GM21786 (cell line): ENCODE measurements around the gene PDZD2.

ENCODE experiments used
- ATAC-seq: cut with Tn5 transposase; IDR thresholded peaks from one replicate; pipeline ENCODE4 v1.9.1; 2021; ENCODE audit not compliant: unreplicated experiment

PDZD2 gene

DNA sequence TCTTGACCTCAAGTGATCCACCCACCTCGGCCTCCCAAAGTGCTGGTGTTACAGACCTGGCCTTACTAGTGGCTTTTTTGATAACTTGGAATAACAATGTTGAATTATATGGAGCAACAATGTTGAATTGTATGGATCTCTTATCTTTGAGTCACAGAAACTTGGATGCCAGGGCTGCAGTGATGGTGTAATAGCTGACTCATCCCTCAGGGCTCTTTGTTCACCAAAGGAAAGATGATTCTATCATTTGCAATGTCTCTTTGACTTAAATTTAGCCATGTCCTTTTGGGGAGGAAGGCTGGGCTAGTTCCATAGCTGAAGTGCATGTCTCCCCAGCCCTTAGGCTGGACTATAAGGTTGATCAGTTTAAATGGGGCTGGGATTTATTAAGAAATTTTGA, 172.3 kb downstream of the PDZD2 start:
- ATAC-seq = no peak

DNA sequence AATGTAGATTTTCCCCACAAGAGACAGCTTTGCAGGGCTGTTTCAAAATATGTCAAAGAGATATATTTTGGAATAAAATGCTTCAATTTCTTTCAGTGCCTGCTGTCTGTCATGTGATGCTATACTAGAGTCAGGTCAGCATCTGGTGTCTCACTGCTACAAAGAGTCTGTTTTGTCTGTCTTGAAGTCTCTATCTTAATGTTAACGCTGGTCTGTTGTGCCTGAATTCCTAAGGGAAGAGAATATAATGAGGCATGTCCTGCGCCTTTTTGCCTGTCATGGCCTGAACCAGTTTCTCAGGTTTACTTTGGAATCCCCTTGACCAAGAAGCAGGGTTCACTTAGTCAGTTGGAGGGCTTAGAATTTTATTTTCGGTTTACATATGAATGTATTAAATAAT, 176.4 kb downstream of the PDZD2 start:
- no peak for ATAC-seq

DNA sequence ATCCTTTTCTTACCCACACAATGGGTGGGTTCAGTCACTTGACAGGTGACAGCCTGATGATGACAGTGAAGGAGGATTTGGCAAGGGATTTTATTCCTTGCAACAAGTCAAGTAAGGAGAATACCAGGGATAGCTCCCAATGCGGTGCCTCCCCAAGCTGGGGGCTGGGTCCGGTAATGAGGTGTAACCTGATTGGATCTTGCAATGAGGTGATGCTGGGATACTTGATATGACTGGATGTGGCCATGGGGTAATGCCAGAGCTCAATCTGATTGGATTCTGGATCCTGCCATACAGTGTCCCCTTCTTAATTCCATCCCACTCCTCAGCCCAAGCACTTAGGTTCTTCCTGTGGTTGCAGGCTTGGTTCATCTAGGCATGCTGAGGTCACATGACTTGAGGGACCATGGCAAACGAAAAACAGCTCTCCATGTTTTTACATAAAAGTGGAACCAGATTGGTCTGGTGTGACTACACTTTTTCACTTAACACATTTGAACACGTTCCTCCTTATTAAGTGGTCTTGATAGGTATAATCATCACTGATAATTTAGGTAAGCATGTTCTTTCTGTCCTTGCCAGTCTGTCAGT, 181.1 kb downstream of the PDZD2 start:
- no peak for ATAC-seq

- ATAC-seq = no peak
These were observed 184.5 kb downstream of the PDZD2 start for GRCh38 chr5:31823472-31823871.

GRCh38 chr5:31824869-31825517, 186.1 kb downstream of the PDZD2 start:
- no peak for ATAC-seq

- no peak for ATAC-seq
These were observed 186.7 kb downstream of the PDZD2 start for GRCh38 chr5:31825518-31826068.

GRCh38 chr5:31827867-31828266, 188.9 kb downstream of the PDZD2 start:
- no peak for ATAC-seq

DNA sequence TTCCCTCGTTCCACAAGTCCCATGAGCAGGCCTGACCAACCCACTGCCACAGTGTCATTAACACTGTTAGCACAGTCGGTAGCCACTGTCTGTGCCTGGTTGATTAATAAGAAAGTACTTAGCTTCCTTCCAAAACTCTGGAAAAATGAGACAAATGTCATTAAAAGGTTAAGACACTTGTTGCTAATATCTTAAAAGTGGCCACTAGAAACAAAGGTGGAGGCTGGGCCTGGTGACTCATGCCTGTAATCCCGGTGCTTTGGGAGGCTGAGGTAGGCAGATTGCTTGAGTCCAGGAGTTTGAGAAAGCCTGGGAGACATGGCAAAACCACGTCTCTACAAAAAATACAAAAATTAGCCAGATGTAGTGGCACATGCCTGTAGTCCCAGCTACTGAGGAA, 194.0 kb downstream of the PDZD2 start:
- no peak for ATAC-seq

GRCh38 chr5:31833710-31834109, 194.8 kb downstream of the PDZD2 start:
- ATAC-seq = no peak

GRCh38 chr5:31844622-31845345, 205.9 kb downstream of the PDZD2 start:
- no peak for ATAC-seq

GRCh38 chr5:31845361-31845760, 206.4 kb downstream of the PDZD2 start:
- no peak for ATAC-seq

GRCh38 chr5:31846934-31847333, 208.0 kb downstream of the PDZD2 start:
- ATAC-seq = no peak

GRCh38 chr5:31847354-31847753, 208.4 kb downstream of the PDZD2 start:
- no peak for ATAC-seq

- ATAC-seq = no peak
These were observed 212.2 kb downstream of the PDZD2 start for GRCh38 chr5:31850981-31851689.

DNA sequence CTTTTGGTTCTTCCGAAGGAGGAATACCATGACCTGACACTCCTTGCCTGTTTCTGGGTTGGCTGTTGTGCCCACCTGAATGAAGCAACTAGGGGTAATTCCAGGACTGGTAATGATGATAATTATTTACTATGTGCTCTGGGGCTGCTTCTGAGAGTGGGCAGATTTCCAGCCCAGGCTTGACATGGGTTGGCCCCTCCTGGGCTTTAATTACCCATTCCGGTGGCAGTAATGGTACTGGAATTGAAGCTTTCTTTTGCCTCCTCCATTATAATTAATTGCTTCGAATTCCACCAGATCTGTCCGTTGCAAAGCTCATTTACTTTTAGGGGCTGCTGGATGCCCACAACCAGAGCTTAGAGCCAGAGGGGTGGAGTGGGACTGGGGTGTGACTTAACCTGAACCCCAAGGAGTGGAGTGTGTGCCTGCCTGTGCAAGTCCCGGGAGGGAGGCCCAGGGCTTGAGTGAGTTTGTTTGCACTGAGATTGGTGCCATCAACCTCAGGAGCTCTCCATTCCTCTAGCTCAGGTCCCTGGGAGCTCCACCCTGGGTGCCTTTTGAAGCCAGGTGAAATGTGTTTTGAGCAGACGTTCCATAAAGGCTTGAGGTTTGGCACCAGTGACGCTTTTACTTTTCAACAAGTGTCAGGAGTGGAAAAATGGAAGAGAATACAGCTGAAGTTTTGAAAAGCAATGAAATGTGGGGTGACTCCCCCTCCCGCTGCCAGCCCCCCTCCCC, 214.6 kb downstream of the PDZD2 start:
- no peak for ATAC-seq

GRCh38 chr5:31854181-31855133, 215.5 kb downstream of the PDZD2 start:
- ATAC-seq = no peak

- ATAC-seq = no peak
These were observed 216.5 kb downstream of the PDZD2 start for GRCh38 chr5:31855134-31856040.

DNA sequence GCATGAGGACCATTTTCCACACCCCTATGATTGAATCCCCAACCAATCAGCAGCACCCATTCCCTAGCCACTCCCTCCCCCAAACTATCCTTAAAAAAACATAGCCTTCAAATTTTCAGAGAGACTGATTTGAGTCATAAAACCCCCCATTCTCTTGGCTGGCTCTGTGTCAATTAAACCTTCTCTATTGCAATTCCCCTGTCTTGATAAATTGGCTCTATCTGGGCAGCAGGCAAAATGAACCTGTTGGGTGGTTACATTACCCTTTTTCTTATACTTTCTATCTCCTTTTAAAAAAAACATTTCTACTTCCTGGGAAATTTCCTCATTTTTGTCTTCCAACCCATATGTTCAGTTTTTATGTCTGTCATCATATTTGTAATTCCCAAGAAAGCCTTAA, 220.2 kb downstream of the PDZD2 start:
- no peak for ATAC-seq

- no peak for ATAC-seq
These were observed 221.3 kb downstream of the PDZD2 start for GRCh38 chr5:31860278-31860677.
